NT2/D1 (cell line): ENCODE measurements around the gene SPRY4.

Source experiments
- SUZ12 ChIP-seq: IDR thresholded peaks from 2 replicates; pipeline ENCODE4 v1.6.1; 2011; ENCODE audit not compliant: insufficient read length, insufficient read depth; ENCODE audit errors: extremely low read depth
- YY1 ChIP-seq: IDR thresholded peaks from 2 replicates; pipeline ENCODE4 v1.6.1; 2011; ENCODE audit not compliant: insufficient read length, insufficient read depth

- TF ChIP-seq YY1 (no peak), SUZ12 (no peak)
Measured at GRCh38 chr5:142324871-142325724, at the start of gene SPRY4.
